GM18507 (cell line): ENCODE results near the gene ALK.

ENCODE experiments used
- DNase-seq: peaks from one replicate; pipeline ENCODE4 v3.0.0; 2011; ENCODE audit warnings: low read depth; ENCODE audit not compliant: insufficient read length; ENCODE audit errors: extremely low spot score
- FAIRE-seq: peaks from 2 replicates; lab custom pipeline; 2011; peaks lifted over from hg19 to GRCh38; lab: Jason Lieb, UNC

The ALK gene

GRCh38 chr2:29375843-29376242, 545.5 kb downstream of the ALK start:
- no peak for FAIRE-seq
- DNase-seq, result no peak

- FAIRE-seq (no peak), DNase-seq (no peak)
These were observed 546.6 kb downstream of the ALK start for GRCh38 chr2:29374823-29375222.

GRCh38 chr2:29373870-29374269, 547.5 kb downstream of the ALK start:
- no peak for DNase-seq
- no peak for FAIRE-seq

GRCh38 chr2:29372185-29372584, 549.2 kb downstream of the ALK start:
- DNase-seq (no peak), FAIRE-seq (no peak)

GRCh38 chr2:29370581-29371125, 550.7 kb downstream of the ALK start:
- no peak for FAIRE-seq
- DNase-seq, result no peak

- FAIRE-seq, result no peak
- no peak for DNase-seq
These were observed 551.2 kb downstream of the ALK start for GRCh38 chr2:29370173-29370572.

- DNase-seq (no peak), FAIRE-seq (no peak)
These were observed 552.7 kb downstream of the ALK start for GRCh38 chr2:29368659-29369040.

GRCh38 chr2:29367986-29368658, 553.3 kb downstream of the ALK start:
- no peak for DNase-seq
- no peak for FAIRE-seq

- FAIRE-seq (no peak), DNase-seq (no peak)
These were observed 558.3 kb downstream of the ALK start for GRCh38 chr2:29363111-29363510.

- DNase-seq, result no peak
- no peak for FAIRE-seq
These were observed 560.2 kb downstream of the ALK start for GRCh38 chr2:29361231-29361630.

- DNase-seq (no peak), FAIRE-seq (no peak)
These were observed 561.2 kb downstream of the ALK start for GRCh38 chr2:29360016-29360784.

- FAIRE-seq (no peak), DNase-seq (no peak)
These were observed 567.9 kb downstream of the ALK start for GRCh38 chr2:29353403-29353991.

GRCh38 chr2:29351916-29352591, 569.3 kb downstream of the ALK start:
- DNase-seq (no peak), FAIRE-seq (no peak)

GRCh38 chr2:29351248-29351647, 570.1 kb downstream of the ALK start:
- DNase-seq (no peak), FAIRE-seq (no peak)

- no peak for DNase-seq
- FAIRE-seq, result no peak
These were observed 571.9 kb downstream of the ALK start for GRCh38 chr2:29349316-29350030.

- no peak for FAIRE-seq
- DNase-seq, result no peak
These were observed 573.5 kb downstream of the ALK start for GRCh38 chr2:29347774-29348461.

- DNase-seq (no peak), FAIRE-seq (no peak)
These were observed 576.1 kb downstream of the ALK start for GRCh38 chr2:29345236-29345635.

GRCh38 chr2:29343830-29344229, 577.6 kb downstream of the ALK start:
- DNase-seq (no peak), FAIRE-seq (no peak)
